ENCODE measurements around the gene TRA2A. TPM values are rescaled to one million over a fixed set of nuclear protein-coding genes. Genes with fewer than 3 reads are reported as not detected.

The TRA2A gene
- total and polyA plus RNA-seq, 2 donors (not counting 1 experiment from before 2014, with no cell fraction given) = 30.4 to 57.9 TPM

- Histone ChIP-seq H4K20me1 (ENCODE audit: control insufficient read depth, extremely low read depth, insufficient read depth, low read length) (no peaks in the 10 kb centered on the region), H2AFZ (ENCODE audit: low read length) (no peak overlapping the region), H3K27ac (ENCODE audit: insufficient read depth, low read length) (no peak overlapping the region), H3K79me2 (ENCODE audit: control insufficient read depth, insufficient read depth, low read length) (no peaks in the 10 kb centered on the region), H3K4me1 (ENCODE audit: control insufficient read depth, extremely low read depth, insufficient read depth, low read length) (no peaks in the 10 kb centered on the region), H3K36me3 (ENCODE audit: control insufficient read depth, insufficient read depth, low read length) (no peaks in the 10 kb centered on the region), H3K9me3 (ENCODE audit: control insufficient read depth, insufficient read depth, low read depth, low read length) (no peaks in the 10 kb centered on the region), H3K4me3 (replicated peaks in 1 of 4; ENCODE audit: control extremely low read depth in 1 of 4, insufficient read depth in 1 of 4, low read depth in 3 of 4, low read length in 4 of 4) (no peak overlapping the region), H3K4me2 (ENCODE audit: extremely low read depth, insufficient read depth, low read length) (no peak overlapping the region), H3K9ac (ENCODE audit: insufficient read depth, low read length) (no peak overlapping the region), H3K27me3 (ENCODE audit: control insufficient read depth, insufficient read depth, low read length) (no peaks in the 10 kb centered on the region)
- TF ChIP-seq EZH2 (IDR thresholded peaks at IDR 0.05; ENCODE audit: low read length, missing control alignments) (no peak), CTCF (conservative IDR thresholded peaks at IDR 0.05 in 1 of 2, IDR thresholded peaks at IDR 0.05 in 1 of 2; ENCODE audit: low read depth in 1 of 2, low read length in 2 of 2) (no peak)
- no peak for DNase-seq (ENCODE audit: low read depth in 2 of 2)
Measured at GRCh38 chr7:23487670-23488069, 44.1 kb downstream of the TRA2A start.

GRCh38 chr7:23486002-23486773 lies 45.6 kb downstream of the TRA2A start:
- Histone ChIP-seq H3K36me3 (ENCODE audit: control insufficient read depth, insufficient read depth, low read length) (no peaks in the 10 kb centered on the region), H3K4me1 (ENCODE audit: control insufficient read depth, extremely low read depth, insufficient read depth, low read length) (no peaks in the 10 kb centered on the region), H4K20me1 (ENCODE audit: control insufficient read depth, extremely low read depth, insufficient read depth, low read length) (no peaks in the 10 kb centered on the region), H3K4me2 (ENCODE audit: extremely low read depth, insufficient read depth, low read length) (no peak overlapping the region), H3K27me3 (ENCODE audit: control insufficient read depth, insufficient read depth, low read length) (no peaks in the 10 kb centered on the region), H2AFZ (ENCODE audit: low read length) (no peak overlapping the region), H3K79me2 (ENCODE audit: control insufficient read depth, insufficient read depth, low read length) (no peaks in the 10 kb centered on the region), H3K9me3 (ENCODE audit: control insufficient read depth, insufficient read depth, low read depth, low read length) (no peaks in the 10 kb centered on the region), H3K4me3 (replicated peaks in 1 of 4; ENCODE audit: control extremely low read depth in 1 of 4, insufficient read depth in 1 of 4, low read depth in 3 of 4, low read length in 4 of 4) (no peak overlapping the region), H3K9ac (ENCODE audit: insufficient read depth, low read length) (no peak overlapping the region), H3K27ac (ENCODE audit: insufficient read depth, low read length) (no peak overlapping the region)
- no peak for DNase-seq (ENCODE audit: low read depth in 2 of 2)
- TF ChIP-seq EZH2 (IDR thresholded peaks at IDR 0.05; ENCODE audit: low read length, missing control alignments) (no peak), CTCF (conservative IDR thresholded peaks at IDR 0.05 in 1 of 2, IDR thresholded peaks at IDR 0.05 in 1 of 2; ENCODE audit: low read depth in 1 of 2, low read length in 2 of 2) (no peak)

- no peaks in the 10 kb centered on the region for H3K9me3 ChIP-seq (ENCODE audit: control insufficient read depth, insufficient read depth, low read depth, low read length)
- no peaks in the 10 kb centered on the region for H3K4me1 ChIP-seq (ENCODE audit: control insufficient read depth, extremely low read depth, insufficient read depth, low read length)
- no peak overlapping the region for H3K9ac ChIP-seq (ENCODE audit: insufficient read depth, low read length)
- H3K36me3 ChIP-seq (ENCODE audit: control insufficient read depth, insufficient read depth, low read length) = no peaks in the 10 kb centered on the region
- peaks cover 2% of the 10 kb centered on the region for H4K20me1 ChIP-seq (ENCODE audit: control insufficient read depth, extremely low read depth, insufficient read depth, low read length)
- H3K27ac ChIP-seq (ENCODE audit: insufficient read depth, low read length) = no peak overlapping the region
- no peak overlapping the region for H3K4me2 ChIP-seq (ENCODE audit: extremely low read depth, insufficient read depth, low read length)
- H3K27me3 ChIP-seq (ENCODE audit: control insufficient read depth, insufficient read depth, low read length) = peaks cover 6% of the 10 kb centered on the region
- no peak overlapping the region for H3K4me3 ChIP-seq (replicated peaks in 1 of 4; ENCODE audit: control extremely low read depth in 1 of 4, insufficient read depth in 1 of 4, low read depth in 3 of 4, low read length in 4 of 4)
- DNase-seq (ENCODE audit: low read depth in 2 of 2) = no peak
- H3K79me2 ChIP-seq (ENCODE audit: control insufficient read depth, insufficient read depth, low read length) = no peaks in the 10 kb centered on the region
- TF ChIP-seq EZH2 (IDR thresholded peaks at IDR 0.05; ENCODE audit: low read length, missing control alignments) (no peak), CTCF (conservative IDR thresholded peaks at IDR 0.05 in 1 of 2, IDR thresholded peaks at IDR 0.05 in 1 of 2; ENCODE audit: low read depth in 1 of 2, low read length in 2 of 2) (no peak)
- H2AFZ ChIP-seq (ENCODE audit: low read length) = no peak overlapping the region
Measured at GRCh38 chr7:23482686-23483085, 49.1 kb downstream of the TRA2A start.
